ENCODE data around the gene SRC.
"Not testable (repeated sequence)": the region's sequence is repeated elsewhere in the genome, so short reads cannot be mapped to it uniquely, and the experiment has no call there.

The SRC gene

DNA sequence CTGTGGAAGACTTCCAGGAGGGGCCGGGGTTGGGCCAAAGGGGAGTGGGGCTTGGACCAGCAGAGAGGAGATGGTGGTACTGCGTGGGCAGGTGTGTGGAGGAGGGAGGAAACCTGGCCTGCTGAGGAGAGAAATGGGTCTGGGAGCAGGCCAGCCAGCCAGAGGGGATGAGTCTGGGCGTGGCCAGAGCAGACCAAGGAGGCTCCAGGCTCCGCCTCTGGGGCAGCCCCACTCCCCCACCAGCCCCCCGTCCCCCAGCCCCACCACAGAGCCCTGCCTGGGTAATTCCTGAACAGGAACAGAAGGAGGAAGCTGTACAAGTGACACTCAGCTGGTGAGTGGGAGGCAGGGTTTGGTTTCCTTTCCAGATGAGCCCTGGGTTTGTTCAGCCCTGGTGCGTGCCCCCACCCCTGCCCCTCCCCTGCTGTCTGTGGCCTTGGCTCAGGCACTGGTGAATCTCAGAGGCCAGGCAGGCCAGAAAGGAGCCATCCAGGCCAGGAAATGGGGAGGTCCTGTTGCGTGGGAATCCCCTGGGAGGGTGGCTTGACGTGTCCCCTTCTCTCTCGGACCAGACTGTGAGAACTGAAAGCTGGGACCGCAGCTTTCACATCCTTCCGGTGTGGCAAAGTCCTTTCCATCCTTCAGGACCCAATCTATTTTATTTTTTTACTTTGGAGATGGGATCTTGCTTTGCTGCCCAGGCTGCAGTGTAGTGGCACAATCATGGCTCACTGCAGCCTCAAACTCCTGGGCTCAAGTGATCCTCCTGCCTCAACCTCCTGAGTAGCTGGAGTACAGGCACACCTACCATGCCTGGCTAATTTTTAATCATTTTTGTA lies 9.4 kb upstream of the SRC start:
- DNase-seq (ENCODE audit: low read depth, low spot score), result no peak

- no peak for DNase-seq (ENCODE audit: low read depth, low spot score)
Observed at GRCh38 chr20:37337208-37337991, 8.5 kb upstream of the SRC start.

DNA sequence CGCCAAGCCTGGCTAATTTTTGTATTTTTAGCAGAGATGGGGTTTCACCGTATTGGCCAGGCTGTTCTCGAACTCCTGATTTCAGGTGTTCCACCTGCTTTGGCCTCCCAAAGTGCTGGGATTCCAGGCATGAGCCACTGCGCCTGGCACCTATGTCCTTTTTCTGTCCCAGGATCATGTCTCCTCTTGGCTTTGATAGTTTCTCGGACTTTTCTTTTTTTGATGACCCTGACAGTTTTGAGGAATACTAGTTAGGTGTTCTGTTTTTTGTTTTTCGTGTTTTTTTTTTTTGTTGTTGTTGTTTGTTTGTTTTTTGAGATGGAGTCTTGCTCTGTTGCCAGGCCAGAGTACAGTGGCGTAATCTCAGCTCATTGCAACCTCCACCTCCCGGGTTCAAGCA lies 7.6 kb upstream of the SRC start:
- DNase-seq (ENCODE audit: low read depth, low spot score), result not testable (repeated sequence)

- DNase-seq (ENCODE audit: low read depth, low spot score), result no peak
Observed at GRCh38 chr20:37339208-37339607, 6.7 kb upstream of the SRC start.

GRCh38 chr20:37339764-37340109 lies 6.2 kb upstream of the SRC start:
- not testable (repeated sequence) for DNase-seq (ENCODE audit: low read depth, low spot score)

GRCh38 chr20:37340998-37341397 lies 4.9 kb upstream of the SRC start:
- DNase-seq (ENCODE audit: low read depth, low spot score), result no peak

- DNase-seq (ENCODE audit: low read depth, low spot score), result no peak
Observed at GRCh38 chr20:37341632-37342031, 4.3 kb upstream of the SRC start.

- no peak for DNase-seq (ENCODE audit: low read depth, low spot score)
Observed at GRCh38 chr20:37342231-37343177, 3.4 kb upstream of the SRC start.

- no peak for DNase-seq (ENCODE audit: low read depth, low spot score)
Observed at GRCh38 chr20:37343212-37343993, 2.5 kb upstream of the SRC start.

DNA sequence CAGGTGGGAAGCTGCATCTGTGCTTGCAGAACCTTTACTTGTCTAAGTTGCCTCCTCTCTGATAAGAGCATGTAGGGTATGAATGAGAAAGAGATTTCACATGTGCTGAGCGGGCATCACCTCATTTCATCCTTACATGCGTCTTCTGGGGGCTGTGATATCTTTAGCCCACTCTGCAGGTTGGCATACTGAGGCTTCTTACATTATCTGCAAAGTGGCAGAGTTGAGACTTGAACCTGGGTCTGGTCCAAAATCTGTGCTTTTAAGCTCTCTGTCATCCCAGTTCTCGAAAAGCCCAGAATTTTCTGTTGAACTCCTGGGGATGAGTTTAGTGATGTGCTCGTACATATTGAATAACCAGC lies 2.0 kb upstream of the SRC start:
- DNase-seq (ENCODE audit: low read depth, low spot score), result no peak

DNA sequence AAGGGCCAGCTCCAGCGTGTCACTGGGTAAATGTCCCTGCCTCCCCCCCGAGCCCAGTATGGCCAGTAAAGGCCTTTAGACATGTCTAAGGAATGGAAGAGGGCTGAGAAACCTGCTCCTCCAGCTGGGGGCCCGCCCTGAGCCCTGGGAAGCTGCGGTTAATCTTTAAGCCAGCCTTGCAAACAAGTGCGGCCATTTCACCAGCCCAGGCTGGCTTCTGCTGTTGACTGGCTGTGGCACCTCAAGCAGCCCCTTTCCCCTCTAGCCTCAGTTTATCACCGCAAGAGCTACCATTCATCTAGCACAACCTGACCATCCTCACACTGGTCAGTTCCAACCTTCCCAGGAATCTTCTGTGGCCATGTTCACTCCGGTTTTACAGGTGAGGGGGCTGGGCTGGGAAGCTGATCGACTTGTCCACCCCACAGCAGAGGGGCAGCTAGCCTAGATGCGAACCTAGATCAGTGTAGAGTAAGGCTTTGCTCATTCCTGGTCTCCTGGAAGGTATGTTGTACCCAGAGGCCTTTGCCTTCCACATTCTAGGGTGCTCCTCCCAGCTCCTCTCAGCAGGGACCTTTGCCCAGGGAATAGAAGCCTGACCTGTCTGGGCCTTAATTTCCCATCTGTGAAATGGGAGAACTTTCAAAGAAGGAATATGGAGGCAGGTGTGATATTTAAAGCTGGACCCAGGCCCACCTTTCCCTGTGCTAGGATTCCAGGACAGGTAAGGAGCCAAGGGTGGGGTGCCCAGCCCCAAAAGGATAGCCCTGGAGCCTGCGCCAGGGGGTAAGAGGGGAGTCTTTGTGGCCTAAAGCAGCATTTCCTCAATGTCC lies 1.2 kb upstream of the SRC start:
- no peak for DNase-seq (ENCODE audit: low read depth, low spot score)

GRCh38 chr20:37346236-37346534 lies 245 bp downstream of the SRC start:
- DNase-seq (ENCODE audit: low read depth, low spot score), result peak; percentile 59

- no peak for DNase-seq (ENCODE audit: low read depth, low spot score)
Observed at GRCh38 chr20:37346535-37347346, 801 bp downstream of the SRC start.

DNA sequence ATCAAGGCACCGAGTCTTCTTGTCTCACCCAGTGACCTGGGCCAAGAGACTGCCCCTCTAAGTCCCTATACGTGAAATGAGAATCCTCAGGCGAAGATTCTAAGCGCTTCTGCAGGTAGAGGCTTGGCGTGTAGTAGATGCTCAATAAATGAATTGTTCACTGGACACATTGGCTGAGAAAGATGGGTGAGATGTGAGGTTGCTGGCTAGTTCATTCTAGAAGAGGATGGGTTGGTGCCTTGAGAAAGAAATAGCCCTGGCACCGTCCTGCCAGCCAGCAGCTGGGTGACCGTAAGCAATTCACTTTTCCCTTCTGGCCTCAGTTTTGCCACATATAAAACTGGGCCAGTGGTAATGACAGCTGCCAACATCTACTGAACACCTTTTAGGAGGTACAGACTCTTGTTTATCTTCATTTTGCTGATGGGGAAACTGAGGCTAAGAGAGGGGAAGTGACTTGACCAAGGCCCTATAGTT lies 1.4 kb downstream of the SRC start:
- DNase-seq (ENCODE audit: low read depth, low spot score), result no peak

- DNase-seq (ENCODE audit: low read depth, low spot score), result no peak
Observed at GRCh38 chr20:37347891-37348791, 2.2 kb downstream of the SRC start.

DNA sequence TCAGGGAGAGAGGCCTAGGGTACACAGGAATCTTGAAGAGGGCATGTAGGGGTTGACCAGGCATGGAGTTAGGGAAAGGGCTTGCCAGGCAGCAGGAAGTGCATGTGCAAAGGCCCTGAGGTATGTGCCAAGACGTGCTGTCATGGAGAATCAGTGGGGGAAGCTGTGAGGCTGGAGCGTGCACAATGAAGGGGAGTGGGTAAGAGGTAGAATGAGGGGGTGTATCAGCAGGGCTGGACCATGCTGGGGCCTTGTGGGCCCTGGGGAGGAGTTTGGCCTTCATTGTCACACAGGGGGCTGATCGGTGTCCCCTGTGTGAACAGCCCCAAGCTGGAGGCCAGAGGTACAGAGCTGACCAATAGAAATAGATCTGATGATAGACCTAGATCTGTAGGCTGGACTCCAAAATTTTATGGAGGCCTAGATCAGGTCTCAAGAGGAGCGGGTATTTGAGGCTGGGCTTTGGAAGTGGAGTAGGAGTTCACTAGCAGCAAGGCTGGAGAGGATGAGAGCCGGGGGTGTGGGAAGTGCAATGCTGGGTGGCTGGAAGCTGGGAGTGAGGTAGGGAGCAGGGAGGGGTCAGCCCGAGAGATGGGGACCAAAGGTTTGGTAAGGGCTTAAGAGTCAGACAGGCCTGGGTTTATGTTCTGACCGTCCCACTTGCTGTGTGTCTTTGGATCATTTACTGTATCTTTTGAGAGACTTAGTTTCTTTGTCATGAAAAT lies 3.0 kb downstream of the SRC start:
- DNase-seq (ENCODE audit: low read depth, low spot score), result no peak

GRCh38 chr20:37349517-37350491 lies 3.9 kb downstream of the SRC start:
- DNase-seq (ENCODE audit: low read depth, low spot score), result no peak

Measured in astrocyte of the hippocampus (primary cell).